HepG2 (cell line): ENCODE data around the gene JAZF1. TPM values are rescaled to one million over a fixed set of nuclear protein-coding genes. Genes with fewer than 3 reads are reported as not detected.

Experiments used
- ATAC-seq: fragments of 200-7000 bp; cut with Tn5 transposase; 3 replicates; pipeline ENCODE4 v1.9.1; 2020; ENCODE audit warnings: mild to moderate bottlenecking, moderate library complexity
- BruUV-seq: library from RNA; stranded (reverse); fragments of 400-500 nt; replicated peaks from 2 replicates; lab custom pipeline; 2021; lab: Mats Ljungman, UMichigan
- CTCF ChIA-PET: fragments of 300-600 bp; formaldehyde crosslinking; extraction: SDS; loops from one replicate; lab custom pipeline; 2021; ENCODE audit warnings: low total read pairs, inconsistent platforms, low intra/inter-chr PET ratio; lab: Yijun Ruan, JAX
- POLR2A ChIA-PET: fragments of 350-600 bp; sonication (Branson Sonifier 250); formaldehyde crosslinking; loops from one replicate; lab custom pipeline; 2020; ENCODE audit warnings: antibody characterized with exemption, inconsistent platforms; lab: Yijun Ruan, JAX
- DNase-seq: peaks from one replicate; pipeline ENCODE4 v3.0.0-alpha.2; 2015; ENCODE audit warnings: low spot score
- FAIRE-seq: peaks from 3 replicates; lab custom pipeline; 2011; peaks lifted over from hg19 to GRCh38; lab: Jason Lieb, UNC
- H2AFZ ChIP-seq: one replicate; pipeline ENCODE4 v1.6.1; 2011; ENCODE audit warnings: low read length, inconsistent platforms
- H3K27ac ChIP-seq: fragments of 300-600 bp; 3 replicates; pipeline ENCODE4 v1.8.0; 2011; ENCODE audit warnings: mixed run types, mild to moderate bottlenecking, mixed read lengths, low read length, inconsistent platforms; ENCODE audit not compliant: insufficient read depth; ENCODE audit errors: extremely low read length
- H3K27me3 ChIP-seq, 2 experiments: fragments of 200-600 bp in 1 of 2; 2 replicates in 1 of 2; 3 replicates in 1 of 2; pipeline versions ENCODE4 v1.6.0 to v1.8.0; 2011; ENCODE audit warnings: low read length in 2 of 2, mild to moderate bottlenecking in 2 of 2, moderate library complexity in 2 of 2, inconsistent platforms in 1 of 2; ENCODE audit not compliant: insufficient read depth in 2 of 2, control insufficient read depth in 1 of 2
- H3K36me3 ChIP-seq, 2 experiments: fragments of 200-600 bp in 1 of 2; replicated peaks in 1 of 2; 2 replicates in 1 of 2; 3 replicates in 1 of 2; pipeline versions ENCODE4 v1.5.1 to v1.8.0; 2011; ENCODE audit warnings: low read length in 2 of 2, inconsistent platforms in 1 of 2; ENCODE audit not compliant: insufficient read depth in 2 of 2, control insufficient read depth in 1 of 2
- H3K4me1 ChIP-seq: 2 replicates; pipeline ENCODE4 v1.5.1; 2012; ENCODE audit warnings: low read length, inconsistent platforms; ENCODE audit not compliant: insufficient read depth
- H3K4me2 ChIP-seq: 2 replicates; pipeline ENCODE4 v1.6.0; 2011; ENCODE audit warnings: low read depth, low read length, inconsistent platforms
- H3K4me3 ChIP-seq, 3 experiments: fragments of 200-600 bp in 1 of 3; sonication (generic), shearing (Covaris generic) in 1 of 3; replicated peaks in 1 of 3; 2 replicates each; pipeline ENCODE4 v1.5.1; 2011 to 2016; ENCODE audit warnings: low read length in 3 of 3, inconsistent platforms in 2 of 3, low read depth in 2 of 3, mild to moderate bottlenecking in 2 of 3, control low read depth in 1 of 3, mixed read lengths in 1 of 3; ENCODE audit not compliant: insufficient read depth in 1 of 3
- H3K79me2 ChIP-seq: one replicate; pipeline ENCODE4 v1.6.1; 2011; ENCODE audit warnings: low read length, inconsistent platforms; ENCODE audit not compliant: insufficient read depth
- H3K9ac ChIP-seq: 2 replicates; pipeline ENCODE4 v1.6.0; 2011; ENCODE audit warnings: mild to moderate bottlenecking, low read depth, low read length, inconsistent platforms; ENCODE audit not compliant: insufficient read depth
- H3K9me3 ChIP-seq: 2 replicates; pipeline ENCODE4 v1.5.1; 2012; ENCODE audit warnings: mild to moderate bottlenecking, low read length
- H4K20me1 ChIP-seq: 2 replicates; pipeline ENCODE4 v1.6.0; 2011; ENCODE audit warnings: inconsistent platforms, mild to moderate bottlenecking, low read length, moderate library complexity; ENCODE audit not compliant: insufficient read depth
- FIP1L1 ChIP-seq: fragments of 200-400 bp; formaldehyde crosslinking; IDR thresholded peaks from 2 replicates; pipeline ENCODE4 v1.6.1; 2018; ENCODE audit warnings: low read depth, mild to moderate bottlenecking, low read length, moderate library complexity, borderline replicate concordance; ENCODE audit not compliant: insufficient read depth
- KLF11 ChIP-seq: IDR thresholded peaks from 2 replicates; pipeline ENCODE4 v1.6.1; 2016; ENCODE audit warnings: missing compliant biosample characterization
- RBFOX2 ChIP-seq: fragments of 200-400 bp; formaldehyde crosslinking; IDR thresholded peaks from 2 replicates; pipeline ENCODE4 v1.6.1; 2017; ENCODE audit warnings: low read depth, mild to moderate bottlenecking, low read length
- SATB2 ChIP-seq: sonication (generic); formaldehyde crosslinking; IDR thresholded peaks from 2 replicates; pipeline ENCODE4 v1.5.0; 2020; ENCODE audit warnings: missing genetic modification reagents
- SIX4 ChIP-seq: sonication (generic); formaldehyde crosslinking; IDR thresholded peaks from 2 replicates; pipeline ENCODE4 v1.4.0; 2020; ENCODE audit warnings: missing genetic modification reagents
- SOX13 ChIP-seq, 3 experiments: fragments of 450-650 bp in 1 of 3; sonication (generic) in 1 of 3; formaldehyde crosslinking in 1 of 3; IDR thresholded peaks in 2 of 3; conservative IDR thresholded peaks in 1 of 3; 2 replicates each; pipeline versions ENCODE4 v1.5.0 to v1.6.1; 2016 to 2020; ENCODE audit warnings: antibody characterized with exemption in 1 of 3, mild to moderate bottlenecking in 1 of 3, missing compliant biosample characterization in 1 of 3, missing genetic modification reagents in 1 of 3, moderate library complexity in 1 of 3
- TRAFD1 ChIP-seq: sonication (generic); formaldehyde crosslinking; IDR thresholded peaks from 2 replicates; pipeline ENCODE4 v1.5.1; 2020; ENCODE audit warnings: missing genetic modification reagents, mild to moderate bottlenecking, borderline replicate concordance
- U2AF2 ChIP-seq: fragments of 200-400 bp; formaldehyde crosslinking; IDR thresholded peaks from 2 replicates; pipeline ENCODE4 v1.6.1; 2017; ENCODE audit warnings: low read depth, mild to moderate bottlenecking, low read length
- ZBTB38 ChIP-seq: sonication (generic); formaldehyde crosslinking; IDR thresholded peaks from 2 replicates; pipeline ENCODE4 v1.5.1; 2020; ENCODE audit warnings: mild to moderate bottlenecking, missing genetic modification reagents
- ZNF660 ChIP-seq: sonication (generic); formaldehyde crosslinking; IDR thresholded peaks from 2 replicates; pipeline ENCODE4 v1.5.1; 2020; ENCODE audit warnings: mild to moderate bottlenecking, low read depth, missing genetic modification reagents, borderline replicate concordance
- ZNF703 ChIP-seq: sonication (generic); formaldehyde crosslinking; IDR thresholded peaks from 2 replicates; pipeline ENCODE4 v1.5.1; 2020; ENCODE audit warnings: missing genetic modification reagents, mild to moderate bottlenecking, moderate library complexity, borderline replicate concordance
- WGBS: methylation state at CpG from one replicate; pipeline ENCODE4 v1.1.6; 2017; ENCODE audit warnings: low lambda C conversion rate; 5-methylcytosine and 5-hydroxymethylcytosine counted together
- in situ Hi-C: cut with HindIII; loops from 2 replicates; pipeline ENCODE4 v1.10.0; 2017; ENCODE audit warnings: low pct_unique_long_range_greater_than_20kb; ENCODE audit not compliant: extremely low pct_ligation_motif_present
- intact Hi-C: fragments of 100-400 bp; cut with micrococcal nuclease; formaldehyde crosslinking; loops from one replicate; pipeline ENCODE4 v1.10.0; 2022; ENCODE audit not compliant: unreplicated experiment
- polyA plus RNA-seq, 8 experiments: library from polyadenylated mRNA; depleted of rRNA in 3 of 8; stranded (reverse) in 7 of 8; unstranded in 1 of 8; fragments of >200 nt; fragmentation: Illumina TruSeq in 4 of 8; extraction: Trizol in 4 of 8; gene quantifications; 2 replicates each; pipeline versions ENCODE4 v1.2.1 to v1.2.3, GENCODE V29; 2011 to 2016; ENCODE audit warnings: low read depth in 4 of 8, missing spikeins in 1 of 8, mixed read lengths in 1 of 8; ENCODE audit not compliant: insufficient read depth in 1 of 8
- total RNA-seq, 5 experiments: library from RNA; depleted of rRNA; stranded (reverse); fragments of >200 nt; fragmentation: Illumina TruSeq; extraction: Trizol; gene quantifications; 2 replicates each; pipeline ENCODE4 v1.2.3, GENCODE V29; 2016; ENCODE audit warnings: low read depth in 1 of 5
- TF ChIP-seq, protein P1 (sequence below): sonication (generic); formaldehyde crosslinking; IDR thresholded peaks from 2 replicates; pipeline ENCODE4 v1.8.1; 2023; ENCODE audit warnings: mild to moderate bottlenecking, missing genetic modification reagents, borderline replicate concordance
- TF ChIP-seq, protein P2 (sequence below): sonication (generic); formaldehyde crosslinking; IDR thresholded peaks from 2 replicates; pipeline ENCODE4 v1.4.0; 2020; ENCODE audit warnings: mild to moderate bottlenecking, missing genetic modification reagents
- TF ChIP-seq, protein P3 (sequence below): sonication (generic); formaldehyde crosslinking; IDR thresholded peaks from 2 replicates; pipeline ENCODE4 v1.5.0; 2020; ENCODE audit warnings: missing genetic modification reagents
- TF ChIP-seq, protein P4 (sequence below): sonication (generic); formaldehyde crosslinking; IDR thresholded peaks from 2 replicates; pipeline ENCODE4; 2020; ENCODE audit warnings: missing genetic modification reagents, mild to moderate bottlenecking, borderline replicate concordance

The JAZF1 gene
- total and polyA plus RNA-seq, 2 of the 13 experiments (the other 11 are each of a cell fraction or from before 2014, with no cell fraction given), result not detected

DNA sequence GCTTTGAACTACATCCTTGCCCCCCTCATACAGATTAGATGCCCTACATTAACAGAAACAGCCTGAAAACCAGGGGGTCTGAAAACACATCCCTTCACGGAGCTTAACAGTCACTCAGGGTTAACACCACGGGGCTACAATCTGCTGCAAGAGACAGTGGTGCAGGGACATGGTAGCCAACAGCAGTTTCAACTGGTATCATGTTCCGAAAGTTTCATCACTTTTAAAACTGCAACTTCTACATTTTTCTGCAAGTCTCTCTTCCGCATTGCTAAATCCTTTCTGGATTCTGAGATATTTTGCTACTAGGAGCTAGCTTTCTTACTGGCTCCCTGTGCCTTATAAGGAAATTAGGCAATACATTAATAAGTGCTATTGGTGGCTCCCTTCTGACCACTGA, 92.6 kb downstream of the JAZF1 start:
- intact Hi-C loops, result no loop called here
- CTCF ChIA-PET, result no interaction called here
- no peak for TF ChIP-seq U2AF2
- TF ChIP-seq FIP1L1, result no peak
- TF ChIP-seq SATB2 (CRISPR knock-in tag), result no peak
- TF ChIP-seq, protein P1, sequence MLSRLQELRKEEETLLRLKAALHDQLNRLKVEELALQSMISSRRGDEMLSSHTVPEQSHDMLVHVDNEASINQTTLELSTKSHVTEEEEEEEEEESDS (CRISPR knock-in tag), result no peak
- no peak for TF ChIP-seq SOX13 (IDR thresholded peaks at IDR 0.05)
- TF ChIP-seq SOX13 (CRISPR knock-in tag; conservative IDR thresholded peaks at IDR 0.05 in 1 of 2, IDR thresholded peaks at IDR 0.05 in 1 of 2), result no peak
- no peak for TF ChIP-seq KLF11 (CRISPR knock-in tag)
- no peak for TF ChIP-seq TRAFD1 (CRISPR knock-in tag)
- no peak for TF ChIP-seq ZBTB38 (CRISPR knock-in tag)
- TF ChIP-seq ZNF660 (CRISPR knock-in tag), result no peak
- TF ChIP-seq RBFOX2, result no peak
- TF ChIP-seq, protein P2, sequence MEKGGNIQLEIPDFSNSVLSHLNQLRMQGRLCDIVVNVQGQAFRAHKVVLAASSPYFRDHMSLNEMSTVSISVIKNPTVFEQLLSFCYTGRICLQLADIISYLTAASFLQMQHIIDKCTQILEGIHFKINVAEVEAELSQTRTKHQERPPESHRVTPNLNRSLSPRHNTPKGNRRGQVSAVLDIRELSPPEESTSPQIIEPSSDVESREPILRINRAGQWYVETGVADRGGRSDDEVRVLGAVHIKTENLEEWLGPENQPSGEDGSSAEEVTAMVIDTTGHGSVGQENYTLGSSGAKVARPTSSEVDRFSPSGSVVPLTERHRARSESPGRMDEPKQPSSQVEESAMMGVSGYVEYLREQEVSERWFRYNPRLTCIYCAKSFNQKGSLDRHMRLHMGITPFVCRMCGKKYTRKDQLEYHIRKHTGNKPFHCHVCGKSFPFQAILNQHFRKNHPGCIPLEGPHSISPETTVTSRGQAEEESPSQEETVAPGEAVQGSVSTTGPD (CRISPR knock-in tag), result no peak
- no peak for TF ChIP-seq SIX4 (CRISPR knock-in tag)
- TF ChIP-seq, protein P3, sequence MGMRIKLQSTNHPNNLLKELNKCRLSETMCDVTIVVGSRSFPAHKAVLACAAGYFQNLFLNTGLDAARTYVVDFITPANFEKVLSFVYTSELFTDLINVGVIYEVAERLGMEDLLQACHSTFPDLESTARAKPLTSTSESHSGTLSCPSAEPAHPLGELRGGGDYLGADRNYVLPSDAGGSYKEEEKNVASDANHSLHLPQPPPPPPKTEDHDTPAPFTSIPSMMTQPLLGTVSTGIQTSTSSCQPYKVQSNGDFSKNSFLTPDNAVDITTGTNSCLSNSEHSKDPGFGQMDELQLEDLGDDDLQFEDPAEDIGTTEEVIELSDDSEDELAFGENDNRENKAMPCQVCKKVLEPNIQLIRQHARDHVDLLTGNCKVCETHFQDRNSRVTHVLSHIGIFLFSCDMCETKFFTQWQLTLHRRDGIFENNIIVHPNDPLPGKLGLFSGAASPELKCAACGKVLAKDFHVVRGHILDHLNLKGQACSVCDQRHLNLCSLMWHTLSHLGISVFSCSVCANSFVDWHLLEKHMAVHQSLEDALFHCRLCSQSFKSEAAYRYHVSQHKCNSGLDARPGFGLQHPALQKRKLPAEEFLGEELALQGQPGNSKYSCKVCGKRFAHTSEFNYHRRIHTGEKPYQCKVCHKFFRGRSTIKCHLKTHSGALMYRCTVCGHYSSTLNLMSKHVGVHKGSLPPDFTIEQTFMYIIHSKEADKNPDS (CRISPR knock-in tag), result no peak
- TF ChIP-seq, protein P4, sequence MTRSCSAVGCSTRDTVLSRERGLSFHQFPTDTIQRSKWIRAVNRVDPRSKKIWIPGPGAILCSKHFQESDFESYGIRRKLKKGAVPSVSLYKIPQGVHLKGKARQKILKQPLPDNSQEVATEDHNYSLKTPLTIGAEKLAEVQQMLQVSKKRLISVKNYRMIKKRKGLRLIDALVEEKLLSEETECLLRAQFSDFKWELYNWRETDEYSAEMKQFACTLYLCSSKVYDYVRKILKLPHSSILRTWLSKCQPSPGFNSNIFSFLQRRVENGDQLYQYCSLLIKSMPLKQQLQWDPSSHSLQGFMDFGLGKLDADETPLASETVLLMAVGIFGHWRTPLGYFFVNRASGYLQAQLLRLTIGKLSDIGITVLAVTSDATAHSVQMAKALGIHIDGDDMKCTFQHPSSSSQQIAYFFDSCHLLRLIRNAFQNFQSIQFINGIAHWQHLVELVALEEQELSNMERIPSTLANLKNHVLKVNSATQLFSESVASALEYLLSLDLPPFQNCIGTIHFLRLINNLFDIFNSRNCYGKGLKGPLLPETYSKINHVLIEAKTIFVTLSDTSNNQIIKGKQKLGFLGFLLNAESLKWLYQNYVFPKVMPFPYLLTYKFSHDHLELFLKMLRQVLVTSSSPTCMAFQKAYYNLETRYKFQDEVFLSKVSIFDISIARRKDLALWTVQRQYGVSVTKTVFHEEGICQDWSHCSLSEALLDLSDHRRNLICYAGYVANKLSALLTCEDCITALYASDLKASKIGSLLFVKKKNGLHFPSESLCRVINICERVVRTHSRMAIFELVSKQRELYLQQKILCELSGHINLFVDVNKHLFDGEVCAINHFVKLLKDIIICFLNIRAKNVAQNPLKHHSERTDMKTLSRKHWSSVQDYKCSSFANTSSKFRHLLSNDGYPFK (CRISPR knock-in tag), result no peak
- TF ChIP-seq ZNF703, result no peak
- BruUV-seq, result no TSS peak
- ATAC-seq (no peak), DNase-seq (no peak), FAIRE-seq (no peak)
- H3K4me3 ChIP-seq, result no peak overlapping the region
- H3K4me2 ChIP-seq, result no peak overlapping the region
- H4K20me1 ChIP-seq, result no peaks in the 10 kb centered on the region
- no peaks in the 10 kb centered on the region for H3K4me1 ChIP-seq
- no peaks in the 10 kb centered on the region for H3K27me3 ChIP-seq
- POLR2A ChIA-PET, result no interaction called here
- in situ Hi-C loops, result no loop called here
- no peak overlapping the region for H3K27ac ChIP-seq
- 38% methylated on average over 3 of the region's 4 CpGs for WGBS
- H3K9me3 ChIP-seq, result no peaks in the 10 kb centered on the region
- no peak overlapping the region for H3K9ac ChIP-seq
- H3K36me3 ChIP-seq, result no peaks in the 10 kb centered on the region
- no peak overlapping the region for H2AFZ ChIP-seq
- H3K79me2 ChIP-seq, result no peaks in the 10 kb centered on the region
